Measurements from ENCODE around the gene BMP6.

DNA sequence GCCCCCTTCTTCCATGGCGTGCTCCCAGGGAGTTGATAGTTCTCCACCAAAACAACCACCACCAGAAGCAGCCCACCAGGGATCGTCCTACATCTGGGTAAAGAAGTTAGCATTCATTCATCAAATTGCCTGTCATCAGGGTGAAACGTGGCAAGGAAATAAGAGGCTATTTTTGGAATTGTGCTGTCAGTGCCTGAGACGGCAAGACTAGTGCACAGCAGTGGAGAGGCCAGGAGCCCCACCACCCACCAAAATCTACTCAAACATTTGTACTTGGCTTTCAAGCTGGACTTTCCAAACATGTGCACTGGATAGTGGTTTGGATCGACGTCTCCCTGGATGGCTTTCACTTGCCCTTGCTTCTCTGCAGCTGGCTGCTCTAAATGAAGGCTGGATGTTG, 139.9 kb downstream of the BMP6 start:
- TF ChIP-seq, protein P1, sequence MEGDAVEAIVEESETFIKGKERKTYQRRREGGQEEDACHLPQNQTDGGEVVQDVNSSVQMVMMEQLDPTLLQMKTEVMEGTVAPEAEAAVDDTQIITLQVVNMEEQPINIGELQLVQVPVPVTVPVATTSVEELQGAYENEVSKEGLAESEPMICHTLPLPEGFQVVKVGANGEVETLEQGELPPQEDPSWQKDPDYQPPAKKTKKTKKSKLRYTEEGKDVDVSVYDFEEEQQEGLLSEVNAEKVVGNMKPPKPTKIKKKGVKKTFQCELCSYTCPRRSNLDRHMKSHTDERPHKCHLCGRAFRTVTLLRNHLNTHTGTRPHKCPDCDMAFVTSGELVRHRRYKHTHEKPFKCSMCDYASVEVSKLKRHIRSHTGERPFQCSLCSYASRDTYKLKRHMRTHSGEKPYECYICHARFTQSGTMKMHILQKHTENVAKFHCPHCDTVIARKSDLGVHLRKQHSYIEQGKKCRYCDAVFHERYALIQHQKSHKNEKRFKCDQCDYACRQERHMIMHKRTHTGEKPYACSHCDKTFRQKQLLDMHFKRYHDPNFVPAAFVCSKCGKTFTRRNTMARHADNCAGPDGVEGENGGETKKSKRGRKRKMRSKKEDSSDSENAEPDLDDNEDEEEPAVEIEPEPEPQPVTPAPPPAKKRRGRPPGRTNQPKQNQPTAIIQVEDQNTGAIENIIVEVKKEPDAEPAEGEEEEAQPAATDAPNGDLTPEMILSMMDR (IDR thresholded peaks at IDR 0.05) = no peak
- TF ChIP-seq POLR2A (IDR thresholded peaks at IDR 0.05) (no peak), EP300 (IDR thresholded peaks at IDR 0.05) (no peak)
